Measurements from ENCODE around the gene ZNF428. TPM values are rescaled to one million over a fixed set of nuclear protein-coding genes. Genes with fewer than 3 reads are reported as not detected.

The ZNF428 gene
- total and polyA plus RNA-seq, 2 of the 8 experiments (the other 6 are each of a cell fraction or from before 2014, with no cell fraction given), result 7.8 to 16.7 TPM

- Histone ChIP-seq H3K4me3 (ENCODE audit: extremely low read depth in 1 of 4, insufficient read depth in 2 of 4, low read depth in 3 of 4, low read length in 4 of 4) (no peak within 1 kb of the TSS), H3K4me1 (replicated peaks in 1 of 4; ENCODE audit: control insufficient read depth in 3 of 4, insufficient read depth in 4 of 4, low read length in 3 of 4) (no peaks in the 10 kb centered on the region), H3K79me2 (ENCODE audit: control insufficient read depth in 1 of 2, insufficient read depth in 2 of 2, low read length in 2 of 2) (peaks cover 0 to 9% of the 10 kb centered on the region in 2 experiments; a peak in 2 of 4 replicates), H3K18ac (ENCODE audit: extremely low read depth, low read length) (no peak within 1 kb of the TSS), H4K8ac (ENCODE audit: extremely low read depth, insufficient read depth, low read length) (no peak within 1 kb of the TSS; the same call in 1 of the 2 replicates), H2AK5ac (ENCODE audit: low read depth, low read length) (no peak within 1 kb of the TSS), H2BK5ac (ENCODE audit: low read depth, low read length) (no peak within 1 kb of the TSS), H2BK15ac (ENCODE audit: low read length) (no peak within 1 kb of the TSS), H2AFZ (ENCODE audit: low read length) (no peak within 1 kb of the TSS), H4K20me1 (replicated peaks in 1 of 2; ENCODE audit: control insufficient read depth in 1 of 2, insufficient read depth in 2 of 2, low read length in 2 of 2) (peaks cover 0 to 8% of the 10 kb centered on the region in 2 experiments), H4K5ac (ENCODE audit: insufficient read length, low read depth, low read length) (no peak within 1 kb of the TSS), H3K9me3 (ENCODE audit: insufficient read depth in 2 of 2, low read depth in 1 of 2, low read length in 1 of 2) (no peaks in the 10 kb centered on the region; a peak in 1 of 4 replicates), H3K27ac (ENCODE audit: low read depth, low read length) (no peak within 1 kb of the TSS), H2BK120ac (replicated peaks; ENCODE audit: low read depth, low read length) (no peak within 1 kb of the TSS), H3K4ac (replicated peaks; ENCODE audit: insufficient read length, low read depth, low read length) (no peak within 1 kb of the TSS), H2BK12ac (ENCODE audit: low read depth, low read length) (no peak within 1 kb of the TSS), H3K36me3 (ENCODE audit: control insufficient read depth in 2 of 4, insufficient read depth in 4 of 4, low read length in 3 of 4) (peaks cover 0 to 4% (median 1%) of the 10 kb centered on the region in 4 experiments; a peak in 2 of 8 replicates), H3K23me2 (ENCODE audit: low read depth, low read length) (no peaks in the 10 kb centered on the region; the same call in 1 of the 2 replicates), H3K23ac (ENCODE audit: insufficient read length) (no peak within 1 kb of the TSS), H2BK20ac (ENCODE audit: low read length) (no peak within 1 kb of the TSS), H3K9ac (replicated peaks in 1 of 4; ENCODE audit: extremely low read depth in 1 of 4, low read depth in 3 of 4, low read length in 3 of 4) (no peak within 1 kb of the TSS), H3K4me2 (ENCODE audit: insufficient read depth in 1 of 2, low read depth in 2 of 2, low read length in 2 of 2) (no peak within 1 kb of the TSS), H3K27me3 (replicated peaks in 1 of 4; ENCODE audit: control insufficient read depth in 3 of 4, extremely low read depth in 1 of 4, insufficient read depth in 3 of 4, low read length in 3 of 4) (no peaks in the 10 kb centered on the region), H4K91ac (replicated peaks; ENCODE audit: insufficient read length, low read length) (no peak within 1 kb of the TSS), H3K79me1 (ENCODE audit: low read depth, low read length) (peaks cover 7% of the 10 kb centered on the region; the same call in 1 of the 2 replicates), H3K14ac (ENCODE audit: insufficient read length) (no peak within 1 kb of the TSS), H3K56ac (replicated peaks; ENCODE audit: insufficient read length, low read depth, low read length) (no peak within 1 kb of the TSS)
- POLR2A ChIA-PET (ENCODE audit: partially characterized antibody), result no interaction called here
- CTCF ChIA-PET (ENCODE audit: partially characterized antibody), result interaction anchor here (1.3 to 1.8 kb wide), 2 partner anchors 14 kb away, joined by 4 to 9 read pairs; no protein-coding TSS in a partner anchor
- FAIRE-seq (no peak), DNase-seq (ENCODE audit: low read depth in 1 of 2, low spot score in 2 of 2) (no peak)
- 84% methylated on average over 3 of the region's 3 CpGs; no CpG with 5 or more reads in 1 of the 2 experiments for WGBS, 2 experiments (ENCODE audit: extremely low coverage in 1 of 2, insufficient coverage in 1 of 2, insufficient read length in 1 of 2, insufficient replicate concordance in 2 of 2, low coverage in 1 of 2, low lambda C conversion rate in 2 of 2, missing lambda C conversion rate in 1 of 2)
- TF ChIP-seq GABPA (IDR thresholded peaks at IDR 0.05; ENCODE audit: borderline replicate concordance, insufficient read depth, low read length), result no peak
- TF ChIP-seq KDM4A (IDR thresholded peaks at IDR 0.05; ENCODE audit: low read depth, low read length, severe bottlenecking), result no peak
- no peak for TF ChIP-seq SIN3A (conservative IDR thresholded peaks at IDR 0.05 in 1 of 2, IDR thresholded peaks at IDR 0.05 in 1 of 2; ENCODE audit: low read depth in 1 of 2, low read length in 2 of 2)
- TF ChIP-seq CEBPB (IDR thresholded peaks at IDR 0.05; ENCODE audit: low read depth, low read length), result no peak
- no peak for TF ChIP-seq ZNF274 (IDR thresholded peaks at IDR 0.05; ENCODE audit: borderline replicate concordance, extremely low read depth, low read length)
- TF ChIP-seq GTF2F1 (IDR thresholded peaks at IDR 0.05; ENCODE audit: borderline replicate concordance, low read depth, low read length), result no peak
- TF ChIP-seq E2F6 (IDR thresholded peaks at IDR 0.05), result no peak
These were observed 7.6 kb downstream of the ZNF428 start, which contains the start of gene SRRM5 for GRCh38 chr19:43611788-43612187. Gene SRRM5 (plus strand): TSS chr19:43612088. CDS start chr19:43612122, 34 bp downstream.
